GM21423 (cell line): ENCODE data around the gene EMILIN3.

ENCODE experiments used
- ATAC-seq: cut with Tn5 transposase; IDR thresholded peaks from one replicate; pipeline ENCODE4 v1.9.1; 2021; ENCODE audit warnings: mild to moderate bottlenecking, moderate library complexity; ENCODE audit not compliant: unreplicated experiment

EMILIN3 gene

GRCh38 chr20:41392295-41392694 lies 25.7 kb upstream of the EMILIN3 start:
- ATAC-seq: no peak

GRCh38 chr20:41391587-41392001 lies 25.0 kb upstream of the EMILIN3 start:
- ATAC-seq: no peak

- no peak for ATAC-seq
Measured at GRCh38 chr20:41390889-41391288, 24.3 kb upstream of the EMILIN3 start.

GRCh38 chr20:41387444-41387851 lies 20.8 kb upstream of the EMILIN3 start:
- ATAC-seq: no peak

- ATAC-seq: no peak
Measured at GRCh38 chr20:41386502-41387427, 20.1 kb upstream of the EMILIN3 start.

- ATAC-seq: no peak
Measured at GRCh38 chr20:41382791-41383305, 16.2 kb upstream of the EMILIN3 start.

- ATAC-seq: no peak
Measured at GRCh38 chr20:41380551-41381193, 14.1 kb upstream of the EMILIN3 start.

GRCh38 chr20:41379551-41379950 lies 12.9 kb upstream of the EMILIN3 start:
- no peak for ATAC-seq

- ATAC-seq: no peak
Measured at GRCh38 chr20:41377275-41377674, 10.7 kb upstream of the EMILIN3 start.

GRCh38 chr20:41376349-41376748 lies 9.7 kb upstream of the EMILIN3 start:
- no peak for ATAC-seq

- ATAC-seq: no peak
Measured at GRCh38 chr20:41375846-41376245, 9.2 kb upstream of the EMILIN3 start.

GRCh38 chr20:41373931-41374920 lies 7.6 kb upstream of the EMILIN3 start:
- no peak for ATAC-seq

- ATAC-seq: no peak
Measured at GRCh38 chr20:41373251-41373783, 6.7 kb upstream of the EMILIN3 start.

- no peak for ATAC-seq
Measured at GRCh38 chr20:41371371-41371770, 4.8 kb upstream of the EMILIN3 start.

GRCh38 chr20:41370176-41370575 lies 3.6 kb upstream of the EMILIN3 start:
- no peak for ATAC-seq

- ATAC-seq: no peak
Measured at GRCh38 chr20:41369673-41370072, 3.1 kb upstream of the EMILIN3 start.

GRCh38 chr20:41367956-41368355 lies 1.3 kb upstream of the EMILIN3 start:
- no peak for ATAC-seq

GRCh38 chr20:41367393-41367695 lies 726 bp upstream of the EMILIN3 start:
- ATAC-seq: no peak

GRCh38 chr20:41365777-41366545 lies 657 bp downstream of the EMILIN3 start:
- no peak for ATAC-seq
